Measurements from ENCODE around the gene PRPS1L1. TPM values are rescaled to one million over a fixed set of nuclear protein-coding genes. Genes with fewer than 3 reads are reported as not detected.

The PRPS1L1 gene
- total RNA-seq, 2 donors from 2014 or later = not detected

DNA sequence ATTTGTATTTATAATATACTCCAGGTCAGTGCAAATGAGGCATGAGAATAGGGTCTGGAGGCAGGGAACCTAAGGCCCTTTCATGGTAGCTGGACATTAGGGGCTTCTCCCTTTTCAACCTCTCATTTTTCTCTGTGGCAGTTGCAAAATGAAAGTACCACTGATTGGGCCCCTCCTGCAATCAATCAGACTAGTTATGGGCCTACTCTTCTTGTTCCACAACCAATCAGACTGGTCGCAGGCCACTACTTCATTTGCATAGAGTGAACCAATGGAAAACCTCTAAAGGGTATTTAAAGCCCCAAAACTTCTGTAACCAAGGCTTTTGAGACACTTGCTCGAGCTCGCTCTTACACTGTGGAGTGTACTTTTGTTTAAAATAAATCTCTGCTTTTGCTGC is 10.0 kb upstream of the PRPS1L1 start:
- H3K36me3 Mint-ChIP-seq = no peaks in the 10 kb centered on the region
- H3K27ac Mint-ChIP-seq = no peak overlapping the region
- peaks cover 11 to 21% of the 10 kb centered on the region in 2 donors for H3K27me3 Mint-ChIP-seq
- no peaks in the 10 kb centered on the region for H3K9me3 Mint-ChIP-seq
- ATAC-seq (no peak), DNase-seq (ENCODE audit: low spot score) (no peak)
- no peak overlapping the region for H3K4me3 Mint-ChIP-seq
- H3K4me1 Mint-ChIP-seq (ENCODE audit: low read depth in 2 of 2) = no peaks in the 10 kb centered on the region

DNA sequence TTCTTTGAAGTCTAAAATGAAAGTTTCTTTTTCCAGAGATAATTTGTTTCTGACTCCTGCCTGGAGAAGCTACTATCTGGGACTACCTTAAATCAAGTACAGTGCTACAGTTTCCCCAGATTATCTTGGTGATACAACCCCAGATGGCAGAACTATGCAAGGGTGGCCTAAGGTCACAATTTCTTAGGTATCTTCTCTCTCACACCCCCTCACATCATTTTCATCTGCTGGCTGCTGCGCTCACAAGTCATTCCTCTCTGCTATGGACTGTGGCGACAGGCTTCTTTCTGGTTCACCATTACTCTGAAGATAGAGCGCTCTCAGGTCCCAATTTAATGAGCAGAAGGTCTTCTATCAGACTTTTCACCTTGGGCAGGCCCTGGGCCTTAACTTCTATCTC is 9.1 kb upstream of the PRPS1L1 start:
- no peaks in the 10 kb centered on the region for H3K36me3 Mint-ChIP-seq
- no peak for ATAC-seq
- peaks cover 11 to 21% of the 10 kb centered on the region in 2 donors for H3K27me3 Mint-ChIP-seq
- H3K4me1 Mint-ChIP-seq (ENCODE audit: low read depth in 2 of 2) = no peaks in the 10 kb centered on the region
- no peaks in the 10 kb centered on the region for H3K9me3 Mint-ChIP-seq
- H3K27ac Mint-ChIP-seq = no peak overlapping the region
- H3K4me3 Mint-ChIP-seq = no peak overlapping the region
- DNase-seq (ENCODE audit: low spot score) = no peak

DNA sequence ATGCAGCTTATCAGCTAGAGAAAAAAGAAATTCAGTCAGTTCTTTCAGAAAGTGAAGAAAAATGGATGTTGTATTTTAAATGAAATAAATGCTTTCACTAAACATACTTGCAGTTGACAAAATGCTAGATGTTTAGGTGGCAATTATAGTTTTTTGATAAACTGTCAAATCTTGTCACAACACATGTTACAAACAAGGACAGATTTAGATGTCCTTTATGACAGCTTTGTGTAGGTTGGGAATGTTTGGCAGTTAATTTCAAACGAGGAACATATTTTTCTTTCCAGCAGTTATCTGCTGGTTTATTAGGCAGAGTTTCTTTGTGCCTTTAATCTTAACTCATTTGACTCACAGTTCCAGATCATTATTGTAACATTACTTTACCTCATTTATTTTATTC is 3.1 kb upstream of the PRPS1L1 start:
- H3K4me3 Mint-ChIP-seq = no peak overlapping the region
- ATAC-seq (no peak), DNase-seq (ENCODE audit: low spot score) (no peak)
- no peaks in the 10 kb centered on the region for H3K4me1 Mint-ChIP-seq (ENCODE audit: low read depth in 2 of 2)
- peaks cover 8 to 15% of the 10 kb centered on the region in 2 donors for H3K27me3 Mint-ChIP-seq
- no peaks in the 10 kb centered on the region for H3K9me3 Mint-ChIP-seq
- no peak overlapping the region for H3K27ac Mint-ChIP-seq
- no peaks in the 10 kb centered on the region for H3K36me3 Mint-ChIP-seq

DNA sequence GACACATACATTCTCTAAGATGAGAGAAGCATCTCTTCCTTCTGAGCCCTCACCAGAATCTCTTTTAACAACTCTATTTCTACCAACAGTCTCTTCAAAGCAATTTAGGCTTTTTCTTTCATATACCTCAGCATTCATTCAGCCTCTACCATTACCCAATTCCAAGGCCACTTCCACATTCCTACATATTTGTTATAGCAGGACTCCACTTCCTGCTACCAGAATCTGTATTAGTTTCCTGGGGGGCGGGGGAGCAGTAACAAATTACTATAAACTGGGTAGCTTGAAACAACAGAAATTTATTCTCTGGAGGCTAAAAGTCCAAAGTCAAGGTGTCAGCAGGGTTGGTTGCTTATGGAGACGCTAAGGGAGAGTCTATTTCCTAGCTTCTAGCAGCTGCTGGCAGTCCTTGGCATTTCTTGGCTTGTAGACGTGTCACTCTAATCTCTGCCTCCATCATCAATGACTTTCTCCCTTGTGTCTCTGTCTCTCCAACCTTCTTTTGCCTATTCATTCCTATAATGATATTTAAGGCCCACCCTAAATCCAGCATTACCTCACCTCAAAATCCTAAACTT is 7.4 kb downstream of the PRPS1L1 start:
- H3K27ac Mint-ChIP-seq = no peak overlapping the region
- H3K4me1 Mint-ChIP-seq (ENCODE audit: low read depth in 2 of 2) = no peaks in the 10 kb centered on the region
- ATAC-seq (no peak), DNase-seq (ENCODE audit: low spot score) (no peak)
- peaks cover 12 to 23% of the 10 kb centered on the region in 2 donors for H3K27me3 Mint-ChIP-seq
- H3K36me3 Mint-ChIP-seq = no peaks in the 10 kb centered on the region
- peaks cover 3% of the 10 kb centered on the region for H3K9me3 Mint-ChIP-seq
- H3K4me3 Mint-ChIP-seq = no peak overlapping the region

DNA sequence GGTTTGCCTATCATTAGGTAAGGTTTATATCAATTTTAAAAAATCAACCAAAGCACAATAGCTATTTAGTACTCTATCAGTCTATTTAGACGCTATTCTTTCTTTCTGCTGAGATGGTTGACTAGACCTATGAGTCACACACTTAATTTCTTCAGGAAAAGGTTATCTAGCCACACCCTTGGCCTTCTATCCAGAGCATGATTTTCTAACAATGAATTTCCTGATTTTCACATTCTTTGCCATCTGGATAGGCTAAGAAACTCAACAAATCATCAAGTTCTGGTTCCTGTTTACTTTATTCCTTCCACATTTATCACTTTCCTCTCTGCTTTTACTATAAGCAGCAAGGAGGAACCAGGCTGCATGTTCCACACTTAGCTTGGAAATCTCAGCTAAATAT is 8.1 kb downstream of the PRPS1L1 start:
- Mint-ChIP-seq H3K9me3 (peaks cover 8% of the 10 kb centered on the region), H3K36me3 (no peaks in the 10 kb centered on the region), H3K27ac (no peak overlapping the region), H3K4me1 (ENCODE audit: low read depth in 2 of 2) (no peaks in the 10 kb centered on the region), H3K27me3 (peaks cover 16 to 23% of the 10 kb centered on the region in 2 donors), H3K4me3 (no peak overlapping the region)
- DNase-seq (ENCODE audit: low spot score) (no peak), ATAC-seq (no peak)

DNA sequence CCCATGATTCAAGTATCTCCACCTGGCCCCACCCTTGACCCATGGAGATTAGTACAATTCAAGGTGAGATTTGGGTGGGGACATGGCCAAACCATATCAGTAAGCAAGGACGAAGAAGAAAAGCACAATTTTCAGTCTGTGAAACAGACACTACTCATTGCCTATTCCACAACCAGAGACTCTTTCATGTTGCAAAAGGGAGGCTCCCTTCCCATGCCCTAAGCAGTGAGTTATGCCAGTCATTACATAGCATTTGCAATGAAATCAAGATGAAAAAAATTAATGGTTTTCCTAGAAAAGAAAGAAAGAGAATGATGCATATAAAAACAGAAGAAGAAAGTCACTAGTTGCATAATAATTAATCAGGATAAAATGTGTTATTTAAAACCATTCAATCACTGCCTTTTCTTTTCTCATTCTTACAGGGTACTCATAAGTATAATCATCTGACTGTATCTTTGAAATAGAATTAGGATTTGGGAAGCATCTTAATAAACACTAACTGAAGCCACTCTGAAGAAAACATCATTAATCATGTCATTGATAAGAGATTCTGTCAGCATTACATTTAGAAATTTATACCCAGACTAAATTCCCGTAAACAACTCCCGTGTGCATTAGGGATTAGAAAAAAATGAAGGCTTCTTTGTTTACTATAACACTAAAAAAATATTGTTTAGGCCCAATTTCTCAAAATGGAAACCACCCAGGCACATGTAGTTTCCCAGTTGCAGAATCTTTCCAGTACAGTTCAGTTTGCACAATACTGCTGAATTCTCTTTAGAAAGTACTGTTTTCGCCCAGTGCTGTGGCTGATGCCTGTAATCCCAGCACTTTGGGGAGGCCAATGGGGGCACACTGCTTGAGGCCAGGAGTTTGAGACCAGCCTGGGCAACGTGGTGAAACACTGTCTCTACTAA is 9.1 kb downstream of the PRPS1L1 start:
- no peak for DNase-seq (ENCODE audit: low spot score)
- H3K4me1 Mint-ChIP-seq (ENCODE audit: low read depth in 2 of 2) = no peaks in the 10 kb centered on the region
- no peak overlapping the region for H3K27ac Mint-ChIP-seq
- peaks cover 20 to 21% of the 10 kb centered on the region in 2 donors for H3K27me3 Mint-ChIP-seq
- no peak for ATAC-seq
- H3K9me3 Mint-ChIP-seq = peaks cover 9% of the 10 kb centered on the region
- H3K36me3 Mint-ChIP-seq = no peaks in the 10 kb centered on the region
- no peak overlapping the region for H3K4me3 Mint-ChIP-seq

DNA sequence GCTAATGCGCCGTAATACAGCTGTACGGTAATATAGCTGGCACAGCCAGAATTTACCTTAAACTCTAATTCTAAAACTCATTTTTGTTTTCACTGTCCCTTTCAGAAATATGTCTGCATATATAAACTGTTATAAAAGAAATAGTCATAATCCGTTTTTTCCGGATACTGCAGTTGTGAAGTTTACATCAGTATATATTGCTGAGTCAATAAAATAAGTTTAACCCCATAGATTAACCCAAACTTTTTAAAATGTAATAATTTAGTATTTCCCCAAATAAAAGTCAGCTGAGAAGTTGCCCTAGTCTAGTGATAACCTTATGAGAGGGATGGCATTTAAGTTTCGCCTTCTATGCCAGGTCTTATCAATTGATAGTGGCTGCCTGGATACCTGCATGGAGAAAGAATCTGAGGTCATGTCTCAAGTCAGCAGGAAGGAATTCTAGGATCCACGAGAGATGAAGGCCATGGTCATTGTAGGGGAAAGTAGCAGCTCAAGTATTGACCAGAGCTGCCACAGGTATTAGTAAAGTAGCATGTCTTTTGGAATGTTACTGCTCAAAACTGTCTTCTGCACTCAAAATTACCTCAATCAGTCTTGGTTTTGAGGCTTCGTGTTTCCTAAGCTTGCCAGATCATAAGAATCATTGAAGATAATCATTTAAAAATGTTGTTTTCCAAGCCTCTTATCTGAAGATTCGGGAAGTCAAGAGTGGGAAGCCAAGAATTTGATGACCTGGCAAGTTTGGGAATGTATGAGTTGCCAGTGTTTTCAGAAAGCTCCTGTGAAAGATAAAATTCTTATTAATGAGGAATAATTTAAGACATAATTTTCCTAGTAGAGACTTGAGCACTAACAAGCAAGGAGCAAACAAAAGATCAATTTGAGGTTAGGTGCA is 10.8 kb downstream of the PRPS1L1 start:
- no peak for ATAC-seq
- H3K4me1 Mint-ChIP-seq (ENCODE audit: low read depth in 2 of 2) = no peaks in the 10 kb centered on the region

DNA sequence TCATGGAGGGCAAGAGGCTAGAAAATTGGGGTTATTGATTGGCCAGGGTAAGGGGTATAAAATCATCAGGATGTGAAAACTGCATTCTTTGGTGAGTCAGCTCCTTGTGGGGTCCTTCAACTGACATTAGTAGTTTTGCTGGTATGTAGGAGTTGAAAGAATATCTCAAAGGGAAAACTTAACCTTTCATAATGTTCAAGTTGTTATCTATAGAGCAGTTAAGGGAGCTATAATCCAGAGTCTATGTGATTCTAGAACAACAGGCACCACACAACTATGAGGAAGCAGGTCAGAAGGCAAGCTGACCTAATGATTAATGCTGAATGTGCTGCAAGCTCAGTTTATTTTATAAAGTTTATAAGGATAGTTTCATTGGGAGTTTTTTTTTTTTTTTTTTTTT is 13.7 kb downstream of the PRPS1L1 start:
- H3K9me3 Mint-ChIP-seq = peaks cover 6% of the 10 kb centered on the region
- H3K27me3 Mint-ChIP-seq = peaks cover 28 to 43% of the 10 kb centered on the region in 2 donors
- no peaks in the 10 kb centered on the region for H3K36me3 Mint-ChIP-seq

More for the DNA sequence above, 10.8 kb downstream of the PRPS1L1 start:
- H3K9me3 Mint-ChIP-seq = peaks cover 9% of the 10 kb centered on the region
- no peak for DNase-seq (ENCODE audit: low spot score)
- no peak overlapping the region for H3K27ac Mint-ChIP-seq
- H3K4me3 Mint-ChIP-seq = no peak overlapping the region
- peaks cover 19 to 25% of the 10 kb centered on the region in 2 donors for H3K27me3 Mint-ChIP-seq
- H3K36me3 Mint-ChIP-seq = no peaks in the 10 kb centered on the region

DNA sequence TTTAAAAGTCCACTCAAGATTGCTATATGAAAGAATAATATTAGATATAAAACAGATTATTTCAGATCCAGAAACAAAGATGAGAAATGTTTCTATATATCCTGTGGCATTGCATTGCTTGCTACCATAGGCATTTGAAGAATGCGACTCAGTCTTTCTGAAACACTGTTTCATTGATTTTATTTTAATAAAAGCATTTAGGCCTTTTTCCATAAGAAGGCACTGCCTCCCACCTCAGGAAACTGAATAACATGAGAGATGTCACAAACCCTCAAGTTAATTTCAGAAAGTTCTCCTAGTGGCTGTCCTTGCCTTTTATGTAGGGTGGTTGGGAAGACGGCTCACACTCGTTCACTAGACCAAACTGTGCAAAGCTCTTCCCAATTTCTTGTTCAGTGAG is 23.3 kb downstream of the PRPS1L1 start:
- Mint-ChIP-seq H3K9me3 (no peaks in the 10 kb centered on the region), H3K4me1 (ENCODE audit: low read depth in 2 of 2) (no peaks in the 10 kb centered on the region), H3K4me3 (no peak overlapping the region), H3K27ac (no peak overlapping the region), H3K27me3 (peaks cover 4 to 7% of the 10 kb centered on the region in 2 donors), H3K36me3 (peaks cover 6% of the 10 kb centered on the region)
- ATAC-seq (no peak), DNase-seq (ENCODE audit: low spot score) (no peak)

More for the DNA sequence above, 13.7 kb downstream of the PRPS1L1 start:
- no peak for DNase-seq (ENCODE audit: low spot score)
- H3K4me3 Mint-ChIP-seq = no peak overlapping the region
- no peak overlapping the region for H3K27ac Mint-ChIP-seq
- no peak for ATAC-seq
- H3K4me1 Mint-ChIP-seq (ENCODE audit: low read depth in 2 of 2) = no peaks in the 10 kb centered on the region

DNA sequence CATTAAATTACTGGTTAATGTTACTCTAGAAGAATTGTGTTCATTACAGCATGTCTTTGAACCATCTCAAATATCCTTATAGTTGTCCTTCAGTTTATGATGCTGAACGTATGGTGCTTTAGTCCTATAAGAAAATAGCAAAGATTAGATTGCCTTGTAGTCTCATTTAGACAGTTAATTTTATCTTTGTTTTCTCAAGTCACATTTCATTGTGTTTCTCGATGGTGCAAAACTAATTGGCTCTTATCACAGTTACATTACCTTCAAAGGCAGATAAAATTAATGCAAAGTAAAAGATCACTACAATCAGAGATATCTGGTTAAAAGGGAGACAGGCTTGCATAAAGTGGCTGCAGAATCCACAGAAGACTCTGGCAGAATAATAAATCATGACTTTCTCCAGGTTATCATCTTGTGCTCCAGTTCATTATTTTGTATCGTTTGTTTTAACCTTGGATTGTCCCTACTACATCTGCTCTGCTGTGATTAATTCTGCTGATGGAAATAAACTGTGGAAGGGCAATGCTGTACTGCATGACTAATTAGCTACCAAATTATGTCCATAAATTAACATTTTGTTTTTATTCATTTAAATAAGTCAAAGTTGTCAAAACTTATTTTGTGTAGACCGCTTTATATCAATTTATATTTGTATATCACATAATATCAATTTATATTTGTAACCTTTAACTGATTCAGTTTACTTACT is 24.2 kb downstream of the PRPS1L1 start:
- DNase-seq (ENCODE audit: low spot score) (no peak), ATAC-seq (no peak)
- Mint-ChIP-seq H3K27me3 (peaks cover 2 to 5% of the 10 kb centered on the region in 2 donors), H3K4me1 (ENCODE audit: low read depth in 2 of 2) (no peaks in the 10 kb centered on the region), H3K27ac (no peak overlapping the region), H3K36me3 (peaks cover 6% of the 10 kb centered on the region), H3K9me3 (no peaks in the 10 kb centered on the region), H3K4me3 (no peak overlapping the region)

DNA sequence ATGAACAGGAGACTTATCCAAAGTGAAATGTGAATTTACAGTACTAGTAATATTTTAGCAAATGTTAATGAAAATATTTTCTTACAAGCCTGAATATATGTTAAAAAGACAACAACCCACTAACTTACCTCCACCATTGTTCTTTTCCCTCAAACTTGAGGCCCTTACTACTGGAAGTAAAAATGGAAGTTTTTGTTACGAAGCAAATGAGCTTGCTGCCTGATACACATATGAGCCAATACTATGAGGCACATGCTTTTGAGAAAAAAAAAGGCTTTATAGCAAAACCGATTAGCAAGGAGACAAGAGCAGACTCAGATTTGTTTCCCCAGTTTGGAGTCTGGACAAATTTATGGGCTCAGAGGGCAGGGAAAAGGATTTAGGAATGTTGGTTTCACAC is 29.0 kb downstream of the PRPS1L1 start:
- no peak overlapping the region for H3K4me3 Mint-ChIP-seq
- H3K27ac Mint-ChIP-seq = no peak overlapping the region
- peaks cover 2 to 6% of the 10 kb centered on the region in 2 donors for H3K27me3 Mint-ChIP-seq

DNA sequence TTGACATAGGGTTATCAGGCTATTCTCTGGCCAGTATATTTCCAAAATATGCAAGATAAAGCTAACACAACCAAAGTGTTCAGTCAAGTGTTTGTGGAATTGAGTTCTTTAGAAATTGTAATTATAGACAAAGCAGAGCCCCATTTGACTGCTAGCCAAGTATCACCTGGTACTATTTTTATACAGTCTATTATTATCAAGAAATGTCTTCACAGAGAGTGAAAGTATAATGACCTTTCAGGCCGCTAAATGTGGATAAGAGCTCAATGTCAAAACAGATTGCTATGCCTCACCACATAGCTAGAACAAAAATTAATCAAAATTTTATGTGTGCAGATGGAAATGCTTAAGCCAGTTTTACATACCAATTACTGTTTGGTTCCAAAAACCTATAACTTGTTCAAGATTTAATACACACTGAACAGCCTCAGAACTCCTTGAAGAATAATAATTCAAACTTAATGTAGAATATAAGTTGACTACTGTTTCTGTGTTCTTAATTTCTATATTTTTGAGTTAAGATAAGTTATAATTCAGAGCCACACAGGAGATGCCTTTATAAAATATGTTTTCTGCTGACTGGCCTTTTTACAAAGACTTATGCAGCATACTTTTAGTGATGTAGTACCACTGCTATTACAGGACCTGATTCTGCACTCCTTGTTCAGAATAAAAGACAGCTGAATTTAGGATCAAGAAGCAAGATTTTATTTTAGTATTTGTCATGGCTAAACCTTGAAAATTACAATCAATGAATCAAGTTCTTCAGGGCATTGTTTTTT is 31.0 kb downstream of the PRPS1L1 start:
- Mint-ChIP-seq H3K27me3 (peaks cover 5 to 13% of the 10 kb centered on the region in 2 donors), H3K36me3 (no peaks in the 10 kb centered on the region), H3K4me3 (no peak overlapping the region), H3K4me1 (ENCODE audit: low read depth in 2 of 2) (no peaks in the 10 kb centered on the region), H3K27ac (no peak overlapping the region), H3K9me3 (no peaks in the 10 kb centered on the region)
- no peak for DNase-seq (ENCODE audit: low spot score)
- no peak for ATAC-seq

More for the DNA sequence above, 29.0 kb downstream of the PRPS1L1 start:
- ATAC-seq (no peak), DNase-seq (ENCODE audit: low spot score) (no peak)
- H3K9me3 Mint-ChIP-seq = no peaks in the 10 kb centered on the region
- H3K36me3 Mint-ChIP-seq = no peaks in the 10 kb centered on the region
- H3K4me1 Mint-ChIP-seq (ENCODE audit: low read depth in 2 of 2) = no peaks in the 10 kb centered on the region

Measured in natural killer cell treated with Interleukin-12 subunit alpha and Interleukin-12 subunit beta and Interleukin-15 and Interleukin-18, amount 100 ng/mL, for 72 hours (primary cell).